Stimulated activated CD8-positive, alpha-beta memory T cell treated with anti-CD3 and anti-CD28 coated beads, Interleukin-4, amount 100 ng/mL, for 48 hours (primary cell): ENCODE data around the gene ABHD5.
"Not testable (repeated sequence)": the region's sequence is repeated elsewhere in the genome, so short reads cannot be mapped to it uniquely, and the experiment has no call there.

Source experiments
- DNase-seq: peaks from one replicate; pipeline ENCODE4 v3.0.0-alpha.2; 2020

ABHD5 gene

DNA sequence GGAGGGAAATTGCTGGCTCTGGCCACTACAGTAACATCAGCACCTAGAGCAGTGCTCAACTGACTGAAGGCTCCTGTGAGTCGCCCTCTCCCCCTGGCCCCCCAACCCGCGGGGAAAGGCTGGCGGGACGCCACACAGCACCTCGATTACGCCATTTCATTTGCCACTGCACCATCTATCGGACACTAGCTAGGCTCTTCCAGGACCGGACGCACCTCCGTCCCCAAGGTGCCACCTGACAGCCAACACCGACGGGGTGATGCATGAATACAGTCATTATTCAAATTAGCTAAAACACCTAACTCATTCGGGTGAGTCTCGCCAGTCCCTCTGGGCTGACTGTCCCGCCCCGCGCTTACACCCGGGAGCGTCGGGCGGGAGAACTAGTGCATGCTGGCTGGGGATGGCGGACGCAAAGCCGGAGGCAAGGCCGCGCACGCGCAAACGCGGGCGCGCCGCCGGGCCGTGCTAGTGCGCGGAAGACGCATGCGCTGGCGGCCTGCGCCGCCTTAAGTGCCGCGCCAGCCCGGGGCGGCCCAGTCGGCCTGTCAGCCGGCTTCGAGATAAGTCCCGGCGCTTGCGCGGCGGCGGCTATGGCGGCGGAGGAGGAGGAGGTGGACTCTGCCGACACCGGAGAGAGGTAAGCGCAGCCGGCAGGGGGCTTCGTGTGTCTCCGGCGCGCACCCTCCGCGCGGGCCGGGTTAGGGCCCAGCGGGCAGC lies at the start of gene ABHD5:
Gene ABHD5, plus strand, starts transcription at position 539 of the 720 bp plus-strand sequence. Its CDS starts 55 bp downstream, at position 594.
- DNase-seq = peak; percentile 90

DNA sequence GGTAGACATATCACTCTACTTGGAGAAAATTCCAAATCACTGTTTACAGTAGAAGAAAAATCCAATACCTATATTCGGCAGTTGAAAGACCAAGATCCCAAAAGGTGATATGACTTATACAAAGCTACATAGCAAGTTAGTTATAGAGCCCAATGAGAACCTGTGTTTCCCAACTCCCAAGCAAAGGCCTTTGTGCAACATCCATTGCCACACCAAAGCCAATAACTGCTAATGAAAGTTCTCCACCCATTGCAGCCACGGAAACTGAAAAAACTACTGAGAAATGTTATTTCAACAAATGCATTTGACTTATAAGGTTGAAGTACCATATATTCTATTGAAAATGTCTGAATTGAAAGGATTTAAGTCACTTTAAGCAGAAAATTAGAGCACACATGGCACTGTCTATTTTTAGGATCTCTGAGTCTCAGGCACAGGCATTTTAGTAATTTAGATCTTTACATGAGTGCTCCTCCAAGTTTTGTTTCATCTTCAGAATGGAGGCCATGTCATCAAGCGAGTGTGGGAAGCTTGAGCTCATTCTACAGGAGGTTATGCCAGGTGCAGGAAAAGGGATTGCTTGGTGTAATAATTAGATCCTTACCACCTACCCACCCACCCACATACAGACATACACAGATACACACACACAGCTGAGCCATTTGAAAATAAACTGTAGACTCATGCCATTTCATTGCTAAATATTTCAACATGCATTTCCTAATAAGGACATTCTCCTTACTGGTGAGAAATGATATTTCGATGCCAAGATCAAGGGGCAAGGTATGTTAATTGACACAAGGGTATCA lies 49.2 kb upstream of the ABHD5 start:
- no peak for DNase-seq

DNA sequence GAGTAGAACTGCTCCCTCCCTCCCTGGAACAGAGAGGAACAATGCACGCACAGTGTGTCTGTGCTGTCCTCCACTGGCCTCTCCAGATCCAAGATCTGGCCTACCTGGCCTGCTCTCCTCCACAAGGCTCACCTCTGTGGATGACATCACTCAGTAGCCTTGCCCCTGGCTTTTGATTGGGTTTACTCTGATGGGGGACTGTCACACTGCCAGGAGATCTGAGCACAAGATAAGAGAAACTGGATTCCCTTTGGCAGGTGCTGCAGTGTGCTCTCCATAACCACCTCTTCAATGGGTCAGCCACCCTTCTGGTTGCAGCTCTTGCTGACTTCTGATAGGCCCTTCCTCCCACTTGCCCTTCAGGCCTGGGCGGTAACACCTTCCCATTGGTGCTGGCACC lies 46.3 kb upstream of the ABHD5 start:
- DNase-seq = no peak

DNA sequence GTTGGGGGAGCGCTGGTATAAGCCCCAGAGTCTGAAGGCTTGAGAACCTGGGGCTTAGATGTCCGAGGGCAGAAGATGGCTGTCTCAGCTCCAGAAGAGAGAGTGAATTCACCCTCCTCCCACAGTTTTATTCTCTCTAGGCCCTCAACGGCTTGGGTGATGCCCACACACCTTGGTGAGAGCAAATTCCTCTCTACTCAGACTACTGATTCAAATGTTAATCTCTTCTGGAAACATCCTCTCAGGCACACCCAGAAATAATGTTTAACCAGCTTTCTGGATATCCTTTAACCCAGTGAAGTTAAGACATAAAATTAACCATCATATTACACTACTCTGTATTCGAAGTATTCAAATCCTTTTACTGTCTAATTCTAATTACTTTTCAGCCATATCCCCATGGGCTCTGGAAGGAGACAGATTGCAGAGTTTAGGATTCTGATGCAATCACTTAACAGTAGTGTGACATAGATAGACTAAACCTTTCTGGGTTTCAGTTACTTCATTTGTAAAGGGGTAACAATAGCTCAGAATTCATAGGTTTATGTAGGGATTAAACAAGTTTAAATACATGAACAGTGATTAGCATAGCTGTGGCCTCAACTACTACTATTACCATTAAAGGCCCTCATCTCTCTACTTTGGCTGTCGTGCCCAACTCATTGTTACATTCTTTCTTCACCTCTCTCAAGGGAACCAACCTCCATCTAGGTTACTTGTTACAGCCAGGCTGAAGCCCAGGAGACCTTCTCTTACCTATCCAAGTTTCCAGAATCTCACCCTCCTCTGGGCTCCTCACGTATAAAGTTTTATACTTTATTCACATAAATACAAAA lies 43.2 kb upstream of the ABHD5 start:
- DNase-seq = no peak

DNA sequence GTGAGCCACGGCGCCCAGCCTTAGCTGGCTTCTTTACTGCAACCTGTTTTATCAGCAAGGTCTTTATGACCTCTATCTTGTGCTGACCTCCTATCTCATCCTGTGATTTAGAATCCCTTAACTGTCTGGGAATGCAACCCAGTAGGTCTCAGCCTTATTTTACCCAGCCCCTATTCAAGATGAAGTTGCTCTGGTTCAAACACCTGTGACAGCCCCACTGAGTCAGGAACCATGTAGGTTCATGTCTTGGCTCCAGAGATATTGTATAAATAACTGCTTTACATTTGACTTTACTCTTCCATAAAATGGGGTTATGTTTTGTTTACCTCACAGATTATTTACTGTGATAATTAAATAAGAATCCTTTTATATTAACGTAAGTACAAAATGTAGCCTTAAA lies 41.8 kb upstream of the ABHD5 start:
- DNase-seq = no peak

DNA sequence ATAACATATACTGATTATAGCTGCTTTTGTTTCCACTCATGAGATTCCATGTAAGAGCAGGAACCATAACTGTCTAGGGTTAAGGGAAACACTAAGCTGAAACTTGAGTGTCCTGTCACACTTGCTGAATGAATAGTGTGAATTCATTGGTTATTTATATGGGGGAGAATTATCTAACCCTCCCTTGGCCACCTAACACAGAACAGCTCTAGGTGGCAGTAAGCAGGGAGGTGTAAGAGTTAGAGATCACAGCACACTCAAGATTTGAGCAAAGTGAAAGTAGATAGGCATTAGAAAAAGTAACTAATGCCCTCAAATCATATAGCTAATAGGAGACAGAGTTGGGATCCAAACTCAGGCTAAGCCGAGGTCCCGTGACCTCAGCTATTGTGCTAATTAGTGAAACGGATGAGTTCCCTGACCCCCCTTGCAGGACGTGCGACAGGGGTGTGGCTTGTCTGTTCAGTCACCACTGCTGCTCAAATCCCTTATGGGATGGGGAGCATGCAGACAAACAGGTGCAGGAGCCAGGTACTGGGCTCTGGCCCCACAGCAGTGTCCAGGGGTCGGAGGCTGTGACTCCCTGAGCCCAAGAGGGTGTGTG lies 41.3 kb upstream of the ABHD5 start:
- DNase-seq = no peak

DNA sequence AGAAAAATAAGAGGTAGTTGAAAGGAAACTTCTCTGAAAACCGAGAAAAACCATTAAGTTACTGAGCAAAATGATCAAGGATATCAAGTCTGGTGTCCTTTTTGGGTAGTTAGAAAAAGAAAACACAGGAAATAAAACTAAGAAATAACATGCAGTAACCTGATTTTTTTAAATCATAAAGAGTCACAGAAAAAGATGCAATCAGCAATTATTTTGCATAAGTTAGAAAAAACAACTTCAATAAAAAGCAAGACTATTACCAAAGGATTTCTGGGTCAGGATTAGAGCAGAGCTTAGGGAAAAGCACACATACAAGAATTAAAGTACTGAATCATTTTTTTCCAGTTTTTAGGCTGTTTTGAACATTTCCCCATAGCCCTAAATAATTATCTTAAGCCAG lies 40.4 kb upstream of the ABHD5 start:
- DNase-seq = no peak

DNA sequence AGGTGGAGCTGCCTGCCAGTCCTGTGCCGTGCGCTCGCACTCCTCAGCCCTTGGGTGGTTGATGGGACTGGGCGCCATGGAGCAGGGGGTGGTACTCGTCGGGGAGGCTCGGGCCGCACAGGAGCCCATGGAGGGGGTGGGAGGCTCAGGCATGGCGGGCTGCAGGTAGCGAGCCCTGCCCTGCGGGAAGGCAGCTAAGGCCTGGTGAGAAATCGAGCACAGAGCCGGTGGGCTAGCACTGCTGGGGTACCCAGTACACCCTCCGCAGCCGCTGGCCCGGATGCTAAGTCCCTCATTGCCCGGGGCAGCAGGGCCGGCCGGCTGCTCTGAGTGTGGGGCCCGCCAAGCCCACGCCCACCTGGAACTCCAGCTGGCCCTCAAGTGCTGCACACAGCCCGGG lies 34.3 kb upstream of the ABHD5 start:
- DNase-seq = not testable (repeated sequence)

DNA sequence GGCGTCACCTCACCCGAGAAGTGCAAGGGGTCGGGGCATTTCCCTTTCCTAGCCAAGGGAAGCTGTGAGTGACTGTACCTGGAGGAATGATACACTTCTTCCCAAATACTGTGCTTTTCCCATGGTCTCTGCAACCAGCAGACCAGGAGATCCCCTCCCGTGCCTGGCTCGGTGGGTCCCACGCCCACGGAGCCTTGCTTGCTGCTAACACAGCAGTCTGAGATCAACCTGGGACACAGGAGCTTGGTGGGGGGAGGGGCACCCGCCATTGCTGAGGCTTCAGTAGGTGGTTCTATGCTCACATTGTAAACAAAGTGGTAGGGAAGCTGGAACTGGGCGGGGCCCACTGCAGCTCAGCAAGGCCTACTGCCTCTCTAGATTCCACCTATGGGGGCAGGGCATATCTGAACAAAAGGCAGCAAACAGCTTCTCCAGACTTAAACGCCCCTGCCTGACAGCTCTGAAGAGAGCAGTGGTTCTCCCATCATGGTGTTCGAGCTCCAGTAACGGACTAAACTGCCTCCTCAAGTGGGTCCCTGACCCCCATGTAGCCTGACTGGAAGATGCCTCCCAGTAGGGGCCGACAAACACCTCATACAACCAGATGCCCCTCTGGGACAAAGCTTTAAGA lies 31.4 kb upstream of the ABHD5 start:
- DNase-seq = no peak

DNA sequence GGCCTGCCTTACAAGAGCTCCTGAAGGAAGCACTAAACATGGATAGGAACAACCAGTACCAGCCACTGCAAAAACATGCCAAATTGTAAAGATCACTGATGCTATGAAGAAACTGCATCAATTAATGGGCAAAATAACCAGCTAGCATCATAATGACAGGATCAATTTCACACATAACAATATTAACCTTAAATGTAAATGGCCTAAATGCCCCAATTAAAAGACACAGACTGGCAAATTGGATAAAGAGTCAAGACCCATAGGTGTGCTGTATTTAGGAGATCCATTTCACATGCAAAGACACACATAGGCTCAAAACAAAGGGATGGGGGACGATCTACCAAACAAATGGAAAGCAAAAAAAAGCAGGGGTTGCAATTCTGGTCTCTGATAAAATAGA lies 29.4 kb upstream of the ABHD5 start:
- DNase-seq = not testable (repeated sequence)

DNA sequence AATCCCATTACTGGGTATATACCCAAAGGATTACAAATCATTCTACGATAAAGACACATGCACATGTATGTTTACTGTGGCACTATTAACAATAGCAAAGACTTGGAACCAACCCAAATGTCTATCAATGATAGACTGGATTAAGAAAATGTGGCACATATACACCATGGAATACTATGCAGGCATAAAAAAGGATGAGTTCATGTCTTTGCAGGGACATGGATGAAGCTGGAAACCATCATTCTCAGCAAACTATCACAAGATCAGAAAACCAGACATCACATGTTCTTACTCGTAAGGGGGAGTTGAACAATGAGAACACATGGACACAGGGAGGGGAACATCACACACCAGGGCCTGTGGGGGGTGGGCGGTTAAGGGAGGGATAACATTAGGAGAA lies 25.7 kb upstream of the ABHD5 start:
- DNase-seq = not testable (repeated sequence)

DNA sequence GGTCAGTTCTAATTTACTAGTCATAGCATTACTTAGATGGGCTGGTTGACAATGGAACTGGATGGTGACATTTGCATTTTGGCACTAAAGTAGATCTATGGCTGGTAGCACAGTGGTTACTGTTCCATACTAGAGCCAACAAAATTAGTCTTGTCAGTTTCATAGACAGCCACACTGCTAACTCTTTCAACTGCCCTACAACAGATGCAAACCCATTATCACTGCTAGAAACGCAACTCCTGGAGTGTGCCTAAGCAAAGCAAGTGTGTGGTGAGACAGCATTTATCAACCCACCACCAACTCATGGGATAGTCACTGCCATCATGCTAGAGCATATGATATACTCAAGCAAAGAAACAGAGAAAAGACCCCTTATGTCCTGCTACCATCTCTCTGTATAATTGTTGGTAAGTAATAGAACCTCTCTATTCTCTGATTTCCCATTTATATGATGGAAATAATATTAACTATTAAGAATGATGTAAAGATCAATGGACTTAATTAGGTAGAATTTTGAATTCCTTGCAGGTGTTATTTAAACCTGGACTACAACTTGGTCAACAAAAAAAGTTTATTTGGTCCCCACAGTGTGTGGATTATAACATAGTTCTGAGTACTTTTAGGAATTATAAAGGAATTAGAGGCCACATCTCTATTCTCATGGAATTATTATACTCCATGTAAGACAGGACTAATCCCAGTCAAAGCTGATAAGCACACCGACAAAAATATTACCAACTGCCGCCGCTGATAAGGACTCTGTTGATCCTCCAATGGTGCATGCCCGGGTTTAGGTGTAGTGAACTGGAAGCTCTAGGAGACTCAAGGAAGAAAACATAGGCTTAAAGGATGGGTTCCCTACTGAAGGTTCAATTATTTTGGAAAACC lies 19.9 kb upstream of the ABHD5 start:
- no peak for DNase-seq

DNA sequence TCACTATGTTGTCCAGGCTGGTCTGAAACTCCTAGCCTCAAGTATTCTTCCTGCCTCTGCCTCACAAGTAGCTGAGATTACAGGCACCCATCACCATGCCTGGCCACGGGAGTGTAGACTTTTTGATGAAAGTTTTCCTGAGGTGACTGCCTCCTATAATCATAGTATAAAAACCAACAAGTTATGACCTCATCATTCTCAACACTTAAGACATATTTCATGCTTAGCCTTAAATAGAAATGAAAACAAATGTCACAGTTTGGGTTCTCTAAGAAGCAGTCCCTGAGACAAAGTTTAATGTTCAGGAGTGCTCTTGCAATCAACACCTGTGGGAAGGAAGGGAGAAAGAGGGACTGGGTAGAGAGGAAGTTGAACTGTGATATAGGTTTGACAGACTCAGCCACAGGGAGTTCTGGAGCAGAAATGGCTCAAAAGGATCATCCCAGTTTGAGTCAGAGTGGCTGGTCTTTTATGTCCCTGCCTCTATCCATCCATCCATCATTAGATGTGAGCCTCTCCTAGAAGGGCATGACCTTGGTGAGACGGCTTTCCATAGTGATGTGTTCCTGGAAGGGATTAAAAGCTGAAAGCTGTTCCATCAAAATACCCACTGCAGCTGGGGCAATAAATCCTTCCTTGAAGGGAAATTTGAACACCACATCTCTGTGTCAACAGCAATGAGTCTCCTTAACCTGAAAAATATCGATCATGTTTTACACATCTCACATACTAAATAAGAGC lies 16.2 kb upstream of the ABHD5 start:
- DNase-seq = no peak

DNA sequence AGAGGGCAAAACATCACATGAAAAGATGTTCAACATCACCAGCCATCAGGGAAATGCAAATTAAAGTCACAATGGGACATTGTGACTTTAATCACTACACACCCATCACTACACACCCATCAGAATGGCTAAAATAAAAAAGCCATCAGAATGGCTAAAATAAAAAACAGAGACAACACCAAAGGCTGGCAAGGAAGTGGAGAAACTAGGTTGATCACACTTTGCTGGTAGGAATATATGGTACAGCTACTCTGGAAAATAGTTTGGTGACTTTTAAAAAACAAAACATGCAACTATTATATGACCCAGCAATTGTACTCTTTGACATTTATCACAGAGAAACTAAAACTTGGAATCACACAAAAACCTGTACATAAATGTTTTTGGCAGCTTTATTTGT lies 15.1 kb upstream of the ABHD5 start:
- DNase-seq = no peak

DNA sequence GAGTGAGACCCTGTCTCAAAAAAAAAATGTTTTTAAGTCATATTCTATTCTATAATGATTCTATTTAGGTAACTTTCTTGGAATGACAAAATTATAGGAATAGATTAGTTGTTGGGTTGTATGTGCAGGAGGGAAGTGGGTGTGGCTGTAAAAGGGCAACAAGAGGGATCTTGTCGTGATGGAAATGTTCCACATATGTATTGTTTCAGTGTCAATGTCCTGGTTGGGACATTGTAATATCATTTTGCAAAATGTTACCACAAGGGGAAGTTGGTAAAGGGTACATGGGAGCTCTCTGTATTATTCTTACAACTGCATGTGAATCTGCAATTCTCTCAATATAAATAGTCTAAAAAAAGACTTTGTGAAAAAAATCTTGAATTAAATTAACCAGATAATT lies 14.3 kb upstream of the ABHD5 start:
- DNase-seq = no peak

DNA sequence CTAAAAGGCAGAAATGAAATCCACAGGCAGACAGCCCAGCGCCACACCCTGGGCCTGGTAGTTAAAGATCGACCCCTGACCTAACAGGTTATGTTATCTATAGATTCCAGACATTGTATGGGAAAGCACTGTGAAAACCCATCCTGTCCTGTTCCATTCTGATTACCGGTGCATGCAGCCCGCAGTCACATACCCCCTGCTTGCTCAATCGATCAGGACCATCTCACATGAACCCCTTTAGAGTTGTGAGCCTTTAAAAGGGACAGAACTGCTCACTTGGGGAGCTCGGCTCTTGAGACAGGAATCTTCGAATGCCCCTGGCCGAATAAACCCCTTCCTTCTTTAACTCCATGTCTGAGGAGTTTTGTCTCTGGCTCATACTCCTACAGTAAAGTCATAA lies 12.4 kb upstream of the ABHD5 start:
- not testable (repeated sequence) for DNase-seq

DNA sequence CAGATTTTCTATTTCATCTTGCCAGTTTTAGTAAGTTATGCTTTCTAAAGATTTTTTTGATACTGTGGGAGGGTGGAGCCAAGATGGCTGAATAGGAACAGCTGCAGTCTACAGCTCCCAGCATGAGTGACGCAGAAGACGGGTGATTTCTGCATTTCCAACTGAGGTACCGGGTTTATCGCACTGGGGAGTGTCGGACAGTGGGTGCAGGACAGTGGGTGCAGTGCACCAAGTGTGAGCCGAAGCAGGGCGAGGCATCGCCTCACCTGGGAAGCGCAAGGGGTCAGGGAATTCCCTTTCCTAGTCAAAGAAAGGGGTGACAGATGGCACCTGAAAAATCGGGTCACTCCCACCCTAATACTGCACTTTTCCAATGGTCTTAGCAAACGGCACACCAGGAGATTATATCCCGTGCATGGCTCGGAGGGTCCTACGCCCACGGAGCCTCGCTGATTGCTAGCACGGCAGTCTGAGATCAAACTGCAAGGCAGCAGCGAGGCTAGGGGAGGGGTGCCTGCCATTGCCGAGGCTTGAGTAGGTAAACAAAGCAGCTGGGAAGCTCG lies 11.8 kb upstream of the ABHD5 start:
- not testable (repeated sequence) for DNase-seq

DNA sequence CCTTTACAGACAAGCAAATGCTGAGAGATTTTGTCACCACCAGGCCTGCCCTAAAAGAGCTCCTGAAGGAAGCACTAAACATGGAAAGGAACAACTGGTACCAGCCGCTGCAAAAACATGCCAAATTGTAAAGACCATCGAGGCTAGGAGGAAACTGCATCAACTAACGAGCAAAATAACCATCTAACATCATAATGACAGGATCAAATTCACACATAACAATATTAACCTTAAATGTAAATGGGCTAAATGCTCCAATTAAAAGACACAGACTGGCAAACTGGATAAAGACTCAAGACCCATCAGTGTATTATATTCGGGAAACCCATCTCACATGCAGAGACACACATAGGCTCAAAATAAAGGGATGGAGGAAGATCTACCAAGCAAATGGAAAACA lies 9.9 kb upstream of the ABHD5 start:
- DNase-seq = not testable (repeated sequence)

DNA sequence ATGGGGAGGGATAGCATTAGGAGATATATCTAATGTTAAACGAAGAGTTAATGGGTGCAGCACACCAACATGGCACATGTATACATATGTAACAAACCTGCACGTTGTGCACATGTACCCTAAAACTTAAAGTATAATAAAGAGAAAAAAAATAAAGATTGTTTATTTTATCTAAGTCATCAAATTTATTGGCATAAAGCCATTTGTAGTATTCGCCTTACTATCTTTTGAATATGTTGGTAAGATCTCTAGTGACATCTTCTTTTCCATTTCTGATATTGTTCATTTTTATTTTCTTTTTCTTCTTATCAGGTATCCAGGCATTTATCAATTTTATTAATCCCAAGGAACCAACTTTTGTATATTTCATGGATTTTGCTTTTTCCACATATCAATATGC lies 5.8 kb upstream of the ABHD5 start:
- no peak for DNase-seq

DNA sequence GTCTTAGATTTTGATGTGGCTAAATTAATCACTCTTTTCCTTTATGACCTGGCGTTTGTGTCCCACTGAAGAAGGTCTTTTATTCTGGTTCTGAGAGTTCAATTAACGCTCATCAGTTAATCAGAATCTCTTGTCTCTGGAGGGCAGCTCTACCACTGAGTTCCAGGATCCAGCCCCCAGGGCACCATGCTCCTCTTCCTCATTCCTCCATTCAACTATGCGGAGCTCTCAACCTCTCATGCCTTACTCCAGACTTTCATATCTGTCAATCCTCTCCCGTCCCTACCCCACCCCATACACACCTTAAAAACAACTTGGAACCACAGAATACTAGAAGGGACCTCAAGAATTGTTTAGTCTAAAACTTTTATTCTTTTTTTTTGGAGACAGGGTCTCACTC lies 4.8 kb upstream of the ABHD5 start:
- DNase-seq = no peak

DNA sequence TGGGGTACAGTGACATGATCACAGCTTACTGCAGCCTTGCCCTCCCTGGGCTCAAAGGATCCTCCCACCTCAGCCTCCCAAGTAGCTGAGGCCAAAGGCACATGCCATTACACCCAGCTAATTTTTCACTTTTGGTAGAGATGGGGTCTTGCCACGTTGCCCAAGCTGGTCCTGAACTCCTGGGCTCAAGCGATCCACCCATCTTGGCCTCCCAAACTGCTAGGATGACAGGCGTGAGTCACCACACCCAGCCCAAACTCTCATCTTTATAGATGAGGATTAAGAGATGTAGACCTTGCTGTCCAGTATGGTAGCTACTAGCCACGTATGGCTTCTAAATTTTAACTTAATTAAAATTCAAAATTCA lies 4.4 kb upstream of the ABHD5 start:
- DNase-seq = no peak
